Calu3 (cell line): ENCODE data around the gene TNS1. TPM values are rescaled to one million over a fixed set of nuclear protein-coding genes. Genes with fewer than 3 reads are reported as not detected.

Experiments
- BruUV-seq: library from RNA; stranded (reverse); fragments of 400-500 nt; replicated peaks from 2 replicates; lab custom pipeline; 2021; lab: Mats Ljungman, UMichigan
- CTCF ChIA-PET: fragments of 300-600 bp; sonication (Branson Sonifier 250); formaldehyde crosslinking; loops from one replicate; lab custom pipeline; 2022; ENCODE audit warnings: antibody characterized with exemption; lab: Charles Lee
- DNase-seq: peaks from one replicate; pipeline ENCODE4 v3.0.0; 2022
- H3K27ac Mint-ChIP-seq: one replicate; pipeline ENCODE4 v1.8.0; 2022; ENCODE audit warnings: mixed read lengths; ENCODE audit not compliant: unreplicated experiment
- H3K27me3 Mint-ChIP-seq: one replicate; pipeline ENCODE4 v1.8.0; 2022; ENCODE audit warnings: mixed read lengths; ENCODE audit not compliant: unreplicated experiment
- H3K36me3 Mint-ChIP-seq: one replicate; pipeline ENCODE4 v1.8.0; 2022; ENCODE audit warnings: mild to moderate bottlenecking, moderate library complexity, mixed read lengths; ENCODE audit not compliant: insufficient read depth, unreplicated experiment
- H3K4me1 Mint-ChIP-seq: one replicate; pipeline ENCODE4 v1.8.0; 2022; ENCODE audit warnings: mild to moderate bottlenecking, low read depth, mixed read lengths; ENCODE audit not compliant: unreplicated experiment
- H3K4me3 Mint-ChIP-seq: one replicate; pipeline ENCODE4 v1.8.0; 2022; ENCODE audit warnings: mild to moderate bottlenecking, low read depth, moderate library complexity, mixed read lengths; ENCODE audit not compliant: unreplicated experiment
- H3K9me3 Mint-ChIP-seq: one replicate; pipeline ENCODE4 v1.8.0; 2022; ENCODE audit warnings: low read depth, mixed read lengths; ENCODE audit not compliant: unreplicated experiment
- CTCF ChIP-seq: fragments of 200-600 bp; IDR thresholded peaks from one replicate; pipeline ENCODE4 v1.8.0; 2022; ENCODE audit warnings: antibody characterized with exemption; ENCODE audit not compliant: unreplicated experiment
- intact Hi-C: fragments of 100-400 bp; cut with micrococcal nuclease; formaldehyde crosslinking; loops from one replicate; pipeline ENCODE4 v1.10.0; 2022; ENCODE audit not compliant: unreplicated experiment
- total RNA-seq: library from RNA; stranded (reverse); gene quantifications from 2 replicates; pipeline ENCODE4 v1.2.3, GENCODE V29; 2022

The TNS1 gene
- total RNA-seq, 1 experiment from 2014 or later: 2.2 TPM

GRCh38 chr2:217900780-217901360 is 101.9 kb downstream of the TNS1 start:
- intact Hi-C loops: no loop called here
- CTCF ChIA-PET: interaction anchor here (2.5 kb wide), 1 partner anchor 115 kb away, joined by 10 read pairs; no protein-coding TSS in a partner anchor

GRCh38 chr2:217900010-217900779 is 102.6 kb downstream of the TNS1 start:
- no TSS peak for BruUV-seq
- no peak overlapping the region for H3K27ac Mint-ChIP-seq
- H3K9me3 Mint-ChIP-seq: no peaks in the 10 kb centered on the region
- intact Hi-C loops: no loop called here
- DNase-seq: no peak
- CTCF ChIA-PET: interaction anchor here (2.5 kb wide), 1 partner anchor 115 kb away, joined by 10 read pairs; no protein-coding TSS in a partner anchor
- H3K36me3 Mint-ChIP-seq: no peaks in the 10 kb centered on the region
- no peak for TF ChIP-seq CTCF
- H3K4me3 Mint-ChIP-seq: no peak overlapping the region
- H3K27me3 Mint-ChIP-seq: peaks cover 68% of the 10 kb centered on the region
- no peaks in the 10 kb centered on the region for H3K4me1 Mint-ChIP-seq

More at GRCh38 chr2:217900780-217901360, 101.9 kb downstream of the TNS1 start:
- BruUV-seq: no TSS peak
- Mint-ChIP-seq H3K27me3 (peaks cover 68% of the 10 kb centered on the region), H3K4me3 (no peak overlapping the region), H3K27ac (no peak overlapping the region), H3K36me3 (no peaks in the 10 kb centered on the region), H3K4me1 (no peaks in the 10 kb centered on the region), H3K9me3 (no peaks in the 10 kb centered on the region)
- no peak for DNase-seq
- no peak for TF ChIP-seq CTCF

- Mint-ChIP-seq H3K36me3 (no peaks in the 10 kb centered on the region), H3K4me3 (no peak overlapping the region), H3K27me3 (peaks cover 68% of the 10 kb centered on the region), H3K9me3 (no peaks in the 10 kb centered on the region), H3K4me1 (no peaks in the 10 kb centered on the region), H3K27ac (no peak overlapping the region)
- CTCF ChIA-PET: interaction anchor here (0.6 to 2.5 kb wide), 4 partner anchors 22 to 114 kb away, joined by 3 to 10 read pairs (median 3); no protein-coding TSS in a partner anchor
- BruUV-seq: no TSS peak
- peak; percentile 77 for DNase-seq
- intact Hi-C loops: loop anchor here (5.0 kb wide), 1 partner anchor 88 kb away; no protein-coding TSS in a partner anchor
- TF ChIP-seq CTCF: peak; percentile 82
Measured at GRCh38 chr2:217899231-217900009, 103.4 kb downstream of the TNS1 start.
